GM18502 (cell line): ENCODE measurements around the gene SIGLEC12.
"Not testable (repeated sequence)": the region's sequence is repeated elsewhere in the genome, so short reads cannot be mapped to it uniquely, and the experiment has no call there.

Experiments
- ATAC-seq: cut with Tn5 transposase; IDR thresholded peaks from one replicate; pipeline ENCODE4 v1.9.1; 2021; ENCODE audit warnings: mild to moderate bottlenecking; ENCODE audit not compliant: unreplicated experiment, poor library complexity

SIGLEC12 gene

DNA sequence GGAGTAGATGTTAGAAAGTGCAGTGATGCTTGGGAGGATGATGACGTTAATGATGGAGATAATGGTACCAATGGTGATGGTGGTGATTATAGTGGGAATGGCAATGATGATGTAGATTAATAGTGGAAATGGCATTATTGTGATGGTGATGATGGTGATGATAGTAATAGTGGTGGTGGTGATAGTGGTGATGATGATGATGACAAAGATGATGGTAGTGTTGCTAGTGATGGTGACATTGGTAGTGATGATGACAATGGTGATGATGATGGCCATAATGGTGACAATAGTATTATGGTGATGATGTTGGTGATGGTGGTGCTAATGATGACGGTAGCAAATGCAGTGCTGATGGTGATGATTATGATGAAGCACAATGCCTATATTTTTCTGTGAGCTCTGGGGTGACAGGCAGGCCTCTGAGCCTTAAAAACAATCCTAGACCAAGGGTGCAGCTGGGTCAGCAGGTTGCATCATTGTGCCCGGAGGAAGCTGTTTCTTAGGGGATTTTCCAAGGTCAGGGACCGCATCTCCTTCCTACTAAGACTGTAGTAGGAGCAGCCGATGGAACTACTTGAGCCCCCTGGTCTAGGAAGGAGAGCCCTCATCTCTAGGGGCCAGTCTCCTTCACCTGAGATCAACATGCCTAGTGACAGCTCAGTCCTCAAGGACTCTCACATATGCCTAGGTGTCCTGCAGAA is 15.5 kb downstream of the SIGLEC12 start:
- ATAC-seq = no peak

DNA sequence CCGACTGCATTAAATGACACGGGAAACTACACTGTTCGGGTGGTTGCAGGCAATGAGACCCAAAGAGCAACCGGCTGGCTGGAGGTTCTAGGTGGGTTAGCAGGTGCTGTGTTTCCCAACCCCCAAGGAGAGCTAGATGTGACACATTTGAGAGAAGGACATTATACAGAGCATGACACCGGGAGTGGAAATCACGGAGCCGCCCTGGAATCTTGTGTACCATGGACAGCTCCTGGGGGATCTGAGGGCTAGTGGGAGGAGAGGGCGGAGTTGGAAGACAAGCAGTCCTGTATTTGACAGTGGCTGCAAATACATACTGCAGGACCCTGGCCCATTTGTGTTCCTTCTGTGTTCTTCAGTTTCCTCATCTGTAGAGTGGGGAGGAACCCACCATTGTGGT is 21.0 kb downstream of the SIGLEC12 start:
- no peak for ATAC-seq

DNA sequence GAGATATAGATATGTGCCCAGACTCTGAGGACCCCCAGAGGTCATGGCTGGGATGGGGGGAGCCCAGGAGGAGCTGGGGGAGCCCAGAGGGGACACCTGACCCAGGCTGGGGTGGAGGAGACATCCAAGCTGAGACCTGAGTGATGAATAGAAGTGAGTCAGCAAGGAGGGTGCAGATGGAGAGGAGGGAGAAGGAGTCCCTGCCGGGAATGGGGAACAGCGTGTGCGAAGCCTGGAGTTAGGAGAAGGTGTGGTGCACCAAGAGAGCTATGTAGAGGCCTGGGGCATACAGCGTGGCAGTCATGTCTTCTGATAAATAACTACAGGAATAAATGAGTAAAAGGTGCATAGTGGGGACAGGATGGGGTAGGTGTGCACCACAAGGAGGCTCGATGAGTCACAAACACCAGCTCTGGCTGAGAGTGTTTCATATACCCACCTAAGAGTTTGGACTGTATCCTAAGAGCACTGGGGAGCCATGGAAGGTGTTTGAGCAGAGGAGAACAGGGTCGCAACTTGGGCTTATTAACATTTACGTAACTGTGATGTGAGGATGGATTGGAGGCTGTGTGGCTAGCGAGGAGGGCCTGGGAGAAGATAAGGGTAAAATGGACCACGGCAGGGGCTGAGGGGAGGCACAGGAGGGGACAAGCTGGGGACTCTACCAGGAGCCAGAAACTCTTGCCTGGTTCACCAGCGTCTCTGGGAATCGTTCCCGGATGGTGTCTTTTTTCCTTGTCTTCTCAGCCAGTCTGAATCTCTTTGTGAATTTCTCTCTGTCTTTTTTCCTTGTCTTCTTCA is 21.9 kb downstream of the SIGLEC12 start:
- no peak for ATAC-seq

DNA sequence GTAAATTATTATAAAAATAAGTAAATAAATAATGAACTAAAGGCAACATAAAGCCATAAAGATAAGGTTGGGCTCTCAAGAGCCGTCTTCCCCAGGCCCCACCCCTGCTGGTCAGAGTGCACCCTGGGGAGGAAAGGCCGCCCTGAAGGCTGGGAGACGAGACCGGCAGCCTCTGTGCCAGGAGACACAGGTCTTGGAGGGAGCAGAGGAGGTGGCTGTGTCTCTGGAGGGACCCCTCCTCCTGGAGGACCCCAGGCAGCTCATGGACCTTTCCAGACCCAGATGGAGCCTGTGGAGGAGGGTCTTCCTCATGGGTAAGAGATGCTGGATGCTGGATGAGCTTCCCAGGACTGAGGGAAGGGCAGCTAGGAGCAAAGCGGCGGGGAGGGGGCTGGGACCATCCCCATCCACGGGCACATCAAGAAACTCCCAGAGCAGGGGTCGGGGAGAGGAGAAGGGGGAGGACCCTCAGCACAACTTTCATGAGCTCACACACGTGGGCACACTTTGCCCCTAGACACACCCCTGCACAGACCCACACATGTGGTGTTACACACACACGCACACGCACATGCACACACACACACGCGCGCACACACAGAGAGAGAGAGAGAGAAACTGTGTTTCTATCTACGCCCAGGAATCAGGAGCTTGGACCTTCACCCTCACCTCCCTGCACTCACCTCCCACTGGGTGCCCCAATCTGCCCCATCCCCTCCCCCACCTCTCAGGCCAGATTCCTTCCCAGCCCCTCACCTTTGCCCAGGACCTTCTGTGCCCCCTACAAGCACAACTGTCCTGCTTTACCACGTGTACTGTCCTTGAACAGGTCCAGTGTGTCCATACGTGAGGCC is 23.0 kb downstream of the SIGLEC12 start, which contains the start of gene CEACAM18:
TSS of gene CEACAM18 (plus strand) at position 159 of the 854 bp plus-strand sequence.
- ATAC-seq = no peak

DNA sequence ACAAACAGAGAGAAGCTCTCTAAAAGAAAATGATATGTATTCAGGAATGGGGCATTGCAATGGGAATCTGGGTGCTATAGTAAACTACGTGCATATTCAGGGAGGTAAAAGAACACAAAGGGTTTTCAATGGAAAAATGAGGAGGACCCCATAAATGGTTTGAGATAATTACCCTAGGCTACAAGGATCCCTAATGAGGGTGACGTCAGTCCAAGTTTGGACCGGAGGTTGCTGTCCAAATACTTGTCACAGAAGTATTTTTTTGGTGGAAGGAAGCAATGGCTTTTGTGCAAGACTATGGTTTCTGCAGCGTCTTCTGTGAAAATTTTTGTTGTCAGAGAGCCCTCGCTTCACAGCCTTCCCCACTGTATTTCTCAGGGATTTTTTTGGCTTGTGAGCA is 24.3 kb downstream of the SIGLEC12 start:
- no peak for ATAC-seq

DNA sequence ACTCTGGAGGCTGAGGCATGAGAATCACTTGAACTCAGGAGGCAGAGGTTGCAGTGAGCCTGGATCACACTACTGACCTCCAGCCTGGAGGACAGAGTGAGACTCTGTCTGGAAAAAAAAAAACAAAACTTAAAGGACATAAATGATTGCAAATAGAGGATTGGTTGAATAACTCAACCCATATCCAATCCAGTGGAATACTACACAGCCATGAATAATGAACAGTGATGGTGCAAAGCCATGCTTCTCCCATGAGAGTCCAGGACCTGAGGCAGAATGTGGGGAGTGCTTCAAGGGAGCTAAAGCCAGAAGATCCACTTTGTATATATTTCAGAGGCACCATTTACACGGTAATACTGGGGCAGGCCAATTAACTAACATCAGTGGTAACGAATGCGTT is 25.4 kb downstream of the SIGLEC12 start:
- no peak for ATAC-seq

DNA sequence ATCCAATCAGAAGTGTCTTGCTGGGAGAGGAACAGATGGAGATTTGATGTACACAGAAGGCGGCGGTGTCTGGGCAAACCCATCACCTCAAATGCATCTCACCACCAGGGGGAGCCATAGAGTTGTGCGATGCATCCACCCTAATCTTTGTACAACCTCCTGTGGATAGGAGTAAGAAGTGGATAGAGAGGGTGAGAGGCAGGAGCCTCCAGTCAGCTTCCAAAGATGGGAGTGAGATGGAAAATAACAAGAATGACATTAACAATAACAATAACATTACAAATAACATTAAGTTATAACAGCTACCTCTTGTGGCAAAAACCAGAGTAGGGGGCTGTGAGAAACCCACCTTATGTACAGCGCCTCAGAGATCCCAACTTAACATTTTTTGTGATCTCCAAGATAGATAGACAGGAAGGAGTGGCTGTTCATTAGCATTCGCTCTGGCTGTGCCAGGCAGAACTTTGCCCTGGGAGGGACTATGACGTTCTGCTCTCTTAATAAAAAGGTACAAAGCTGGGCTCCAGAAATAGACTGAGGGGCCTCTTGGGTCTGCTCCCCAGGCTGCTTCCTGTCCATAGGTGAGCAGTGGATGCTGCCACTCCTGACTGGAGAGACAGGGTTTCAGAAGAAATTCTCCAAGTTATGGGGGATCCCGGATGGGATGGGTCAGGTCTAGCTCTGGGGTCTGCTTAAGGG is 28.4 kb downstream of the SIGLEC12 start:
- no peak for ATAC-seq

DNA sequence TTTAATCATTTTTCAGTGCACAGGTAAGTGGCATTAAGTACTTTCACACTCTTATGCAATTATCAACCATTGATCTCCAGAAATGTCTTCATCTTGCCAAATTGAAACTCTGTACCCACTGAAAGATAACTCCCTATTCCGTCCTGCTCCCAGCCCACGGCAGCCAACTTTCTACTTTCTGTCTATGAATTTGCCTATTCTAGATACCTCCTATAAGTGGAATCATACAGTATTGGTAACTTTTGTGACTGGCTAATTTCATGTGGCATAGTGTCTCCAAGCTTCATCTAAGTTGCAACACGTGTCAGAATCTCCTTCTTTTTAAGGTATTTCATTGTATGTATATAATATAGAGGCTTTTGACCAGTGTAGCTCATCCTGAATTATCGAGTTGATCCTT is 29.0 kb downstream of the SIGLEC12 start:
- ATAC-seq = no peak

DNA sequence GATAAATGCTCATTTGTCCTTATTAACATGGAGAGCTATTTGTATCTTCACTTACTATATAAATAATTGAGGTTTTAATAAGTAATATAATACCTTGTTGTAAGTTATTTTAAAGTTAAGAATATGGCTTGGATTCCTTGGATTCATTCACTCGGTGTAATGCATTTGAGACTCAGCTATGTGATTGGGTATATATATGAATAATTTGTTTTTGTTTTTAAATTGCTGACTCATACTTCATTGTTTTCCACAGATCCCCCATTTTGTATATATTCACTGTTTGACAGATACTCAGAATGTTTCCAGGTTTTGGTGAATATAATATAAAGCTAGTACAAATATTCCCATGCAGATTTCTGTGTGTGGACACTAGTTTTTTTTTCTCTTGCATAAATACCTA is 30.1 kb downstream of the SIGLEC12 start:
- ATAC-seq = no peak

DNA sequence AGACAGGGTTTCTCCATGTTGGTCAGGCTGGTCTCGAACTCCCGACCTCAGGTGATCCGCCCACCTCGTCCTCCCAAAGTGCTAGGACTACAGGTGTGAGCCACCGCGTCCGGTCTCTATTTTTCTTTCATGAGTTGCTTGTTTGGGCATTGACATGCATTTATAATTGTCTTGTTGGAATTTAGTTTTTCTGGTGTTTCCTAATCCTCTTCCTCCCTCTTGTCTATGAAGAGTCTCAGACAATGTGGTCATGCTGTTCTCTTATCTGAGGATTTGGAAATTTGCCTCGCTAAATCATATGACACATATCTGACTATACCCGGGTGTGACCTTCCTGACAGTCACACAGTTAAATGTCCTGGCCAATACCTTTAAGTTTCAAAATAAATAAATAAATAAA is 30.6 kb downstream of the SIGLEC12 start:
- ATAC-seq = no peak

DNA sequence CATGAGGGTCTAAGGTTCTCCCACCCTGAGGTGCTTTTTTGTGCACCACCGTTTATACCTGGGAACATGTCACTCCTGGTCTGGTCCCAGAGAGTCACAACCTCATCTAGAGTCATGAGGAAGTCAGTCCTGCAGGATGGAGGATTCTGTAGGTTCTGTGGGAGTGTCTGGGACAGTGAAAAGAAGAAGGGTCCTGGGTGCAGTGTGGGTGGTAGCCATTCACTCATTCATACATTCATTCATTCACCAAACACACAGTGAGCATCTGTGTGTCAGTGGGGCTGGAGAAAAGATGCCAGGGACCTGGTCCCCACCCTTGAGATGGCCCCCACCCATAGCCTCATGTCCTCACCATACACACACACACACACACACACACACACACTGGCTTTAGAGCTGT is 32.0 kb downstream of the SIGLEC12 start:
- no peak for ATAC-seq

DNA sequence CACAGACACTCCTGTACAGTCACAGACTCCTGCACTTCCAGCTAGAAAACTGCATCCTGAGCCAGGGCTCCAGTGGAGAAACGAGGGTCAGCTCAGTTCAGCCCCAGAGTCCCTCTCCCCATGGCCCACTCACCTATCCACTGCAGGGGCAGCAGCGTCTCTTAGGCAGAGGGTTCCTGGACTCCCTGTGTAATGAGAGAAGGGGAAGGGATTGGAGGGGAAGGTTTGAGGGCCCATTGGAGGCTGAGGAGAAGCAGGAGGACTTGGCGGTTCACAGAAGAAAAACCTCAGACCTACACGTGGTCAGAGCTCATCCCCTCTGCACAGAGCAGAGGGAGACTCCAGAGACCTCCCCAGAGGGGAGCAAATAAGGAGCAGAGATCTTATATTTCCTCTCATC is 32.4 kb downstream of the SIGLEC12 start:
- ATAC-seq = no peak

DNA sequence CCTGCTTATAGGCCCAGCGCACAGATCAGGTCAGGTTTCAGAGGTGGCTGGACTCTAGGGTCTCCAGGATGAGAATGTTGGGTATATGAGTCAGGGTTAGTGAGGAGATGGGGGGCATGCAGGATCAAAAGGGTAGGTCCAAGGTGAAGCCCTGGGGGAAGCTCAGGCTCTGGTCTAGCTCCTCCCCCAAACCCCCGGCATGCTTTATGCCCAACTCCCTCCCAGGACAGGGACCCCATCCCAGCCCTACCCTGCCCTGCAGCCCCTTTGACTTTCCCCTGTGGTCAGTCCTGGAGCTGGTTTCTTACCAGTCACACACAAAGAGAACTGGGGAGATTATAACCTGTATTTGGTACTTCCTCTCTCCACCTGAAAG is 33.1 kb downstream of the SIGLEC12 start:
- ATAC-seq = no peak

DNA sequence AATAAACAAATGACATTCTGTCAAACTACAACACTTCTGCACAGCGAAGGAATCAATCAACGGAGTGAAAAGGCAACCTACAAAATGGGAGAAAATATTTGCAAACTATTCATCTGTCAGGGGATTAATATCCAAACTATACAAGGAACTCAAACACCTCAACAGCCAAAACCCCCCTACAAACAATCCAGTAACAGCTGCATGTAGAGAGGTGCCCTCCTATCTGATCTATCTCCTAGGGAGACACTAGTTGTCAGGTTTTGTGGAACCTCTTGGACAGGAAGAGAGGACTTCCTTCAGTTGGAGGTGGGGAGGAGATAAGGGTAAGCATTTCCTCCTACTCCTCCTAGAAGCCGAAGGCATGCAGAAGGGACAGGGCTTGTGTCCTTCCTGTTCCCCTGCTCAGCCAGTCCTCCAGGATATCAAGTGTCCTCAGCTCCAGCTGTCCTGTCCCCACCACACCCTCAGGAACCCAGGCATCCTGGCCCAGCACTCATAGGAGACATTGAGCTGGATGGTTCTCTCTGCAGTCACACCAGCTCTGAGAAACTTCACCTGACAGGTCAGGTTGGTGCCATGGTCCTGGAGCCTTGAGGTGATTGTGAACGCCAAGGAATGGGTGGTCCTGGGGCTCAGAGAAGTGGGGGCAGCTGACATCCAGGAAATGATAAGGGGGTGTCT is 33.6 kb downstream of the SIGLEC12 start:
- no peak for ATAC-seq

DNA sequence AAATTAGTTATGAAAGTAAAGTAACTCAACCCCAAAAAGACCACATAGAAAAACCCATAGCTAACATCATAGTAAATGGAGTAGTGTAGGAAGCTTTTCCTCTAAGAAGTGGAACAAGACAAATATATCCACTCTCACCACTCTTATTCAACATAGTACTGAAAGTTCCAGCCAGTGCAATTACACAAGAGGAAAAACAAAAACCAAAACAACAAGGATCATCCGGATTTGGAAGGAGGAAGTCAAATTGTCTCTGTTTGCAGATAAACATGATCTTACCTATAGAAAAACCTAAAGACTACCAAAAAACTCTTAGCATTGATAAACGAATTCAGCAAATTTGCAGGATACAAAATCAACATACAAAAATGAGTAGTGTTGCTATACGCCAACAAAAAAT is 34.9 kb downstream of the SIGLEC12 start:
- no peak for ATAC-seq

DNA sequence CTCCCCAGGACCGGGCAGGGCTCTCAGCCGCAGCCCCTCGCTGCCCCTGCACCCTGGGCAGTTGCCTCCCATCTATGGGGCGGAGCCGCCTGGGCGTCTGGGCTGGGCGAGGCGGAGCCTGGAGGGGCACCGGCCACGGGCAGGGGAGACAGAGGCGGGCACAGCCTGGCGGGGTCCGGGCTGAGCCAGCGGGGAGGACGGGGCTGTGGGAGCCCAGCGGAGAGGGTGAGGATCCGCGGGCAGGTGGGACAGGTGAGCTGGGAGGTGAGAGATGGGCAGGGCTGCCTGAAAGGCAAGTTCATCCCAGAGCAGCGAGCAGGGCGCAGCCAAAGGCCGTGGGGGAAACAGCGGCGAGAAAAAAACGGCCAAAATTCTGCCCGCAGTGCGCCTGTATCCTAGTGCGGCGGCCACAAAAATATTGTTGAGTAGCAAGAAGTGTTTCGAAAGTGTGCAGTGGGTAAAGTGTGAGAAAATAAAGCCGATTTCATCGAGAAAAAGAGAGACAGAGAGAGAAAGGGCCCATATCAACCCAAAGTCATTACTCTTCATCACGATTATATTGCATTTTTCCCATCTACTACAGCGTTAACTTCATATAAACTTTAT is 37.5 kb downstream of the SIGLEC12 start:
- not testable (repeated sequence) for ATAC-seq

DNA sequence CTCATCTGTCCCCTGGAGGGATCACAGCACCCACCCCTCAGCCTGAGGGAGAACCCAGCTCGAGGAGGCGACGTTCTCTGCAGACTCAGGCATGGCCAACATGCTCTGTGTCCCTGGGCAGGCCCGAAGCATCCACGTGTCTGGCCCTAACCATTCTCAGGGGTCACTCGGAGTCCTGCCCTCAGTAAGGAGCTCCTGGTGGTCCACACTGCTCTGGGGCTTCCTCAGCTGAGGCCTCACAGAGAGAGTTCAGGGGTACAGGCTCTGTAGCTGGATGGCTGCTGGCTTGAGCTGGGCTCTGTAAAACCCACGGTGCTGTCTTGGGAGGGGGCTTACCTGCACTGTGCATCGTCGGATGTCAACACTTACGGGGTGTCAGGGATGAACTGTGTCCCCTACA is 38.9 kb downstream of the SIGLEC12 start:
- ATAC-seq = no peak

DNA sequence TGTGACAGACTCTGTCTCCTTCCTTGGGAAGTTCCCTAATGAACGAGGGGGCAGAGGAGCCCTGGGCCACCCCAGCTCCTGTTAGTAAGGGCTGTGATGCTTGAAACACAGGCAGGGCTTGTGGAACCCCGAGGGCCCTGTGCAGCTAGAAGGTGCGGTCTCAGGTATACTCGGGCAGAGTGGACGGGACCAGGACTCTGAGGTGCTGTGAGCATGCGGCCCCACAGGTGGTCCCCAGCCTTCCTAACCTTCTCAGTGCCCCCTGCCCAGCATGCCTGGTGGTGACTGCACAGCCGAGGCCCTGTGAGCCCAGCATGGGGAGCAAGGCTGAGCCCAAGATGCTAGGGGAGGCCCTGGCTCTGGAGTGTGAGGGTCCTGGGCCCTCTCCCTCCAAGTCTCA is 39.3 kb downstream of the SIGLEC12 start:
- no peak for ATAC-seq

DNA sequence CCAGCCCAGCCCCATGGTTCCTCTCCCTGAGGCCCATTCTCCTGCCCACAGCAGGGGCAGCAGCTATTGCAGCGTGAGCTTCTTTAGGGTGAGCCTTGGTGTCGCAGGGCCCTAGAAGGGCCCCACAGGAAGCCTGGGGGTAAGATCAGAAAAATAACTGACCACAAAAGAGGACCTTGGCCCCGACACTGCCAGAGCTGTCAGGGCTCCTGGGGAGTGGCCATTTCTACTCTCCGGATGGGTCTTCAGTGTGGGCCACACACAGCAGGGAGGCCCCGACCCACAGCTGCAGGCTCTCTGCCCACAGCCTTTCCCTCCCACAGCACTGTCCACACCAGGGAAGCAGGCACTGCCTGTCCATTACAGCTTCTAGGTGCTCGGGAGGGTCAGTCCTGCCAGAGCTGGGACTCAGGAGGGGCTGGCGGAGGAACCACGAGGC is 39.9 kb downstream of the SIGLEC12 start:
- no peak for ATAC-seq
